Endothelial cell of umbilical vein (primary cell): ENCODE data around the gene FJX1. TPM values are rescaled to one million over a fixed set of nuclear protein-coding genes. Genes with fewer than 3 reads are reported as not detected.

Source experiments
- BruUV-seq: library from RNA; stranded (reverse); fragments of 400-500 nt; replicated peaks from 2 replicates; lab custom pipeline; 2021; lab: Mats Ljungman, UMichigan
- CTCF ChIA-PET: fragments of 300-600, 350-600 bp; sonication (Branson Sonifier 250); formaldehyde crosslinking; loops from one replicate; lab custom pipeline; 2021; ENCODE audit warnings: antibody characterized with exemption, inconsistent platforms; lab: Charles Lee
- POLR2A ChIA-PET: fragments of 300-600, 350-600 bp; sonication (Branson Sonifier 250); formaldehyde crosslinking; loops from one replicate; lab custom pipeline; 2021; ENCODE audit warnings: antibody characterized with exemption, inconsistent platforms; lab: Charles Lee
- DNase-seq: peaks from one replicate; pipeline ENCODE4 v3.0.0-alpha.2; 2011; ENCODE audit warnings: low read depth, low spot score
- FAIRE-seq: peaks from 2 replicates; lab custom pipeline; 2011; peaks lifted over from hg19 to GRCh38; lab: Jason Lieb, UNC
- H2AFZ ChIP-seq: 2 replicates; pipeline ENCODE4 v1.6.0; 2012; ENCODE audit warnings: low read depth, low read length, control low read depth, inconsistent platforms
- H3K27ac ChIP-seq: 2 replicates; pipeline ENCODE4 v1.5.1; 2011; ENCODE audit warnings: low read depth, mild to moderate bottlenecking, control low read depth, low read length, moderate library complexity; ENCODE audit not compliant: insufficient read depth
- H3K27me3 ChIP-seq, 2 experiments: 2 replicates each; pipeline versions ENCODE4 v1.6.0 to v1.6.1; 2011; ENCODE audit warnings: low read length in 2 of 2, mixed read lengths in 1 of 2; ENCODE audit not compliant: control insufficient read depth in 2 of 2, insufficient read depth in 2 of 2
- H3K36me3 ChIP-seq, 2 experiments: 2 replicates in 1 of 2; 3 replicates in 1 of 2; pipeline ENCODE4 v1.5.1; 2011; ENCODE audit warnings: low read length in 2 of 2, mild to moderate bottlenecking in 1 of 2, moderate library complexity in 1 of 2; ENCODE audit not compliant: control insufficient read depth in 2 of 2, insufficient read depth in 2 of 2; ENCODE audit errors: extremely low read depth in 1 of 2
- H3K4me1 ChIP-seq: 3 replicates; pipeline ENCODE4 v1.5.1; 2011; ENCODE audit warnings: mild to moderate bottlenecking, low read length; ENCODE audit not compliant: control insufficient read depth, insufficient read depth; ENCODE audit errors: extremely low read depth
- H3K4me2 ChIP-seq: 2 replicates; pipeline ENCODE4 v1.6.1; 2011; ENCODE audit warnings: low read length, control low read depth, mixed read lengths; ENCODE audit not compliant: insufficient read depth
- H3K4me3 ChIP-seq, 3 experiments: fragments of 200-600 bp in 1 of 3; sonication (generic), shearing (Covaris generic) in 1 of 3; replicated peaks in 1 of 3; 2 replicates each; pipeline ENCODE4 v1.5.1; 2011 to 2016; ENCODE audit warnings: control low read depth in 3 of 3, low read length in 3 of 3, mild to moderate bottlenecking in 2 of 3, inconsistent platforms in 1 of 3, low read depth in 1 of 3, moderate library complexity in 1 of 3; ENCODE audit not compliant: insufficient read depth in 1 of 3
- H3K79me2 ChIP-seq: 2 replicates; pipeline ENCODE4 v1.6.0; 2012; ENCODE audit warnings: low read length, inconsistent platforms; ENCODE audit not compliant: control insufficient read depth, insufficient read depth
- H3K9ac ChIP-seq: replicated peaks from 2 replicates; pipeline ENCODE3; 2011; ENCODE audit warnings: low read length, control low read depth; ENCODE audit not compliant: insufficient read depth; ENCODE audit errors: extremely low read depth
- H3K9me1 ChIP-seq: replicated peaks from 3 replicates; pipeline ENCODE4 v1.6.0; 2011; ENCODE audit warnings: mild to moderate bottlenecking, low read length; ENCODE audit not compliant: control insufficient read depth, insufficient read depth; ENCODE audit errors: extremely low read depth
- H3K9me3 ChIP-seq: replicated peaks from 2 replicates; pipeline ENCODE4 v1.5.1; 2012; ENCODE audit warnings: low read length, inconsistent platforms; ENCODE audit not compliant: control insufficient read depth, insufficient read depth
- H4K20me1 ChIP-seq: replicated peaks from 2 replicates; pipeline ENCODE3; 2011; ENCODE audit warnings: mild to moderate bottlenecking, low read length; ENCODE audit not compliant: control insufficient read depth, insufficient read depth; ENCODE audit errors: extremely low read depth
- EZH2 ChIP-seq: IDR thresholded peaks from 2 replicates; pipeline ENCODE4 v1.6.1; 2012; ENCODE audit warnings: borderline replicate concordance, low read depth, mild to moderate bottlenecking, moderate library complexity, low read length, inconsistent platforms; ENCODE audit not compliant: severe bottlenecking
- FOS ChIP-seq: IDR thresholded peaks from 2 replicates; pipeline ENCODE4 v1.6.1; 2011; ENCODE audit warnings: mild to moderate bottlenecking, low read length, moderate library complexity, borderline replicate concordance; ENCODE audit not compliant: insufficient read depth
- GATA2 ChIP-seq: IDR thresholded peaks from 2 replicates; pipeline ENCODE4 v1.7.0; 2011; ENCODE audit warnings: low read depth, mild to moderate bottlenecking, moderate library complexity, mixed read lengths, low read length; ENCODE audit not compliant: insufficient read length, insufficient read depth
- JUN ChIP-seq: IDR thresholded peaks from 2 replicates; pipeline ENCODE4 v1.6.1; 2011; ENCODE audit warnings: borderline replicate concordance, low read depth; ENCODE audit not compliant: insufficient read length, insufficient read depth
- MYC ChIP-seq: IDR thresholded peaks from one replicate; pipeline ENCODE4 v1.6.1; 2011; ENCODE audit warnings: mild to moderate bottlenecking, low read depth, low read length
- POLR2A ChIP-seq: IDR thresholded peaks from 2 replicates; pipeline ENCODE4 v1.6.1; 2012; ENCODE audit warnings: low read depth, mild to moderate bottlenecking, control low read depth, low read length
- POLR2AphosphoS5 ChIP-seq: IDR thresholded peaks from 2 replicates; pipeline ENCODE4 v1.6.1; 2012; ENCODE audit warnings: low read depth, mild to moderate bottlenecking, control low read depth, low read length, moderate library complexity; ENCODE audit not compliant: insufficient read depth
- dilution Hi-C: fragments of 300-500 bp; cut with MboI; formaldehyde crosslinking; loops from one replicate; pipeline ENCODE4 v1.15.0; 2019; ENCODE audit warnings: low sequenced_read_pairs; ENCODE audit not compliant: extremely low pct_ligation_motif_present
- intact Hi-C: fragments of 100-400 bp; cut with micrococcal nuclease; formaldehyde crosslinking; loops from one replicate; pipeline ENCODE4 v1.10.0; 2022
- polyA plus RNA-seq, 4 experiments: library from polyadenylated mRNA; depleted of rRNA in 3 of 4; stranded (reverse) in 3 of 4; unstranded in 1 of 4; fragments of >200 nt; gene quantifications; 2 replicates each; pipeline versions ENCODE4 v1.2.1 to v1.2.3, GENCODE V29; 2011 to 2012; ENCODE audit warnings: missing spikeins in 1 of 4
- total RNA-seq: library from RNA; stranded (reverse); gene quantifications from 2 replicates; pipeline ENCODE4 v1.2.3, GENCODE V29; 2021
- TF ChIP-seq, protein P1 (sequence below): IDR thresholded peaks from 2 replicates; pipeline ENCODE4 v1.6.1; 2011; ENCODE audit not compliant: insufficient read depth, insufficient read length
- TF ChIP-seq, protein P2 (sequence below), 2 donors: IDR thresholded peaks; 1 replicate in 1 of 2; 2 replicates in 1 of 2; pipeline ENCODE4 v1.5.1; 2011; ENCODE audit warnings: low read length in 2 of 2, mild to moderate bottlenecking in 2 of 2, moderate library complexity in 2 of 2, control low read depth in 1 of 2, inconsistent platforms in 1 of 2, low read depth in 1 of 2; ENCODE audit not compliant: insufficient read depth in 1 of 2; ENCODE audit errors: extremely low read depth in 1 of 2

The FJX1 gene
- total and polyA plus RNA-seq, 2 donors (not counting 3 experiments of a cell fraction or from before 2014, with no cell fraction given) = 9.2 to 26.6 TPM

DNA sequence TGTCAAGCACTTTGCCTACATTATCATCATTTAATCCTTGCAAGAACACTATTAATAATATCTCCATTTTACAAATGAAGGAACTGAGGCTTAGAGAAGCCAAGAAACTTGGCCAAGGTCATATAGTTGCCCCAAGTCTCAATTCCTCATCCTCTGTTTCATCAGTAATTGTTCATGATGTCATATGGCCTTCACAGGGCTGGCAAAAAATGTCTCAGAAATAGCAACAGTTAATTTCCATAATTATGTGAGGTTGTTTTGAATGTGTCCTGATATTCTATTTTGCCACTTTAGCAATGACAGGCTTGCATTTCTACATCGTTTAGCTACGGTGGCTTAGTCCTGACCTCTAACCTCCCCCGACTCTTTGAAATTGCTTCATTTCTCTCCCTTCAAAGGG is 23.7 kb downstream of the FJX1 start:
- CTCF ChIA-PET = interaction anchor here (1.5 kb wide), 1 partner anchor 180 kb away, joined by 4 read pairs; no protein-coding TSS in a partner anchor
- Histone ChIP-seq H3K4me1 (peaks cover 15% of the 10 kb centered on the region), H3K9me3 (no peaks in the 10 kb centered on the region), H3K4me3 (no peak overlapping the region), H4K20me1 (no peaks in the 10 kb centered on the region), H3K9me1 (no peaks in the 10 kb centered on the region), H3K27me3 (no peaks in the 10 kb centered on the region), H3K9ac (no peak overlapping the region), H3K27ac (peak overlapping the region; percentile 59), H3K36me3 (no peaks in the 10 kb centered on the region), H3K79me2 (no peaks in the 10 kb centered on the region), H3K4me2 (peak overlapping the region; percentile 52), H2AFZ (no peak overlapping the region)
- no peak for FAIRE-seq
- no TSS peak for BruUV-seq
- DNase-seq = no peak
- POLR2A ChIA-PET = no interaction called here
- intact Hi-C loops (loop anchor here (1.0 kb wide), 1 partner anchor 20 kb away; the partner anchor contains the start of gene TRIM44), dilution Hi-C loops (no loop called here)
- TF ChIP-seq, protein P1, sequence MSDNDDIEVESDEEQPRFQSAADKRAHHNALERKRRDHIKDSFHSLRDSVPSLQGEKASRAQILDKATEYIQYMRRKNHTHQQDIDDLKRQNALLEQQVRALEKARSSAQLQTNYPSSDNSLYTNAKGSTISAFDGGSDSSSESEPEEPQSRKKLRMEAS = no peak
- TF ChIP-seq FOS (no peak), POLR2A (no peak), MYC (no peak), POLR2AphosphoS5 (no peak), JUN (no peak), EZH2 (no peak), GATA2 (no peak)
- TF ChIP-seq, protein P2, sequence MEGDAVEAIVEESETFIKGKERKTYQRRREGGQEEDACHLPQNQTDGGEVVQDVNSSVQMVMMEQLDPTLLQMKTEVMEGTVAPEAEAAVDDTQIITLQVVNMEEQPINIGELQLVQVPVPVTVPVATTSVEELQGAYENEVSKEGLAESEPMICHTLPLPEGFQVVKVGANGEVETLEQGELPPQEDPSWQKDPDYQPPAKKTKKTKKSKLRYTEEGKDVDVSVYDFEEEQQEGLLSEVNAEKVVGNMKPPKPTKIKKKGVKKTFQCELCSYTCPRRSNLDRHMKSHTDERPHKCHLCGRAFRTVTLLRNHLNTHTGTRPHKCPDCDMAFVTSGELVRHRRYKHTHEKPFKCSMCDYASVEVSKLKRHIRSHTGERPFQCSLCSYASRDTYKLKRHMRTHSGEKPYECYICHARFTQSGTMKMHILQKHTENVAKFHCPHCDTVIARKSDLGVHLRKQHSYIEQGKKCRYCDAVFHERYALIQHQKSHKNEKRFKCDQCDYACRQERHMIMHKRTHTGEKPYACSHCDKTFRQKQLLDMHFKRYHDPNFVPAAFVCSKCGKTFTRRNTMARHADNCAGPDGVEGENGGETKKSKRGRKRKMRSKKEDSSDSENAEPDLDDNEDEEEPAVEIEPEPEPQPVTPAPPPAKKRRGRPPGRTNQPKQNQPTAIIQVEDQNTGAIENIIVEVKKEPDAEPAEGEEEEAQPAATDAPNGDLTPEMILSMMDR (IDR thresholded peaks at IDR 0.05; ENCODE audit: extremely low read depth in 1 of 2, insufficient read depth in 1 of 2, low read depth in 1 of 2, low read length in 2 of 2) = no peak
